GM12875 (cell line): Measurements from ENCODE around the gene SLC12A4.

Experiments
- H3K4me3 ChIP-seq: one replicate; pipeline ENCODE4 v1.5.1; 2011; ENCODE audit warnings: low read depth, low read length, control low read depth
- TF ChIP-seq, protein P1 (sequence below): IDR thresholded peaks from 2 replicates; pipeline ENCODE4 v1.5.1; 2011; ENCODE audit warnings: low read depth, mild to moderate bottlenecking, control low read depth, inconsistent platforms, low read length, moderate library complexity, borderline replicate concordance; ENCODE audit not compliant: insufficient read depth

SLC12A4 gene

DNA sequence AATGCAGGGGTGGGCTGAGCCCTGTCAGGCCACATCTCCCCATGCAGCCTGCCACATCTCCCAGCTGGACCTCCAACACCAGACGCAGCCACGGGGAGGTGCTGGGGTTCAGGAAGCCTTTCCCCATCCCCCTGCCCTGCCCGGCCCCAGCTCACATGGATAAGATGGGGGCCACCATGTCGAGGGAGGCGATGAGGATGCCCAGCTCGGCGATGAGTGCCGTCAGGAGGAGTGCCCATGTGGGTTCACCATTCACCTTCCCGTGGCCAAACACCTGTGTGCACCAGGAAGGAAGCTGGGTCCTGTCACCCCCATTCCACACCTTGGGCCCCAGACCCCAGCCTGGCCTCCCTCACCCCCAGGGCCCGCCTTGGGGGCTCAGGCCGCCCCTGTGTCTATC is 18.8 kb downstream of the SLC12A4 start:
- no peak overlapping the region for H3K4me3 ChIP-seq
- TF ChIP-seq, protein P1, sequence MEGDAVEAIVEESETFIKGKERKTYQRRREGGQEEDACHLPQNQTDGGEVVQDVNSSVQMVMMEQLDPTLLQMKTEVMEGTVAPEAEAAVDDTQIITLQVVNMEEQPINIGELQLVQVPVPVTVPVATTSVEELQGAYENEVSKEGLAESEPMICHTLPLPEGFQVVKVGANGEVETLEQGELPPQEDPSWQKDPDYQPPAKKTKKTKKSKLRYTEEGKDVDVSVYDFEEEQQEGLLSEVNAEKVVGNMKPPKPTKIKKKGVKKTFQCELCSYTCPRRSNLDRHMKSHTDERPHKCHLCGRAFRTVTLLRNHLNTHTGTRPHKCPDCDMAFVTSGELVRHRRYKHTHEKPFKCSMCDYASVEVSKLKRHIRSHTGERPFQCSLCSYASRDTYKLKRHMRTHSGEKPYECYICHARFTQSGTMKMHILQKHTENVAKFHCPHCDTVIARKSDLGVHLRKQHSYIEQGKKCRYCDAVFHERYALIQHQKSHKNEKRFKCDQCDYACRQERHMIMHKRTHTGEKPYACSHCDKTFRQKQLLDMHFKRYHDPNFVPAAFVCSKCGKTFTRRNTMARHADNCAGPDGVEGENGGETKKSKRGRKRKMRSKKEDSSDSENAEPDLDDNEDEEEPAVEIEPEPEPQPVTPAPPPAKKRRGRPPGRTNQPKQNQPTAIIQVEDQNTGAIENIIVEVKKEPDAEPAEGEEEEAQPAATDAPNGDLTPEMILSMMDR, result no peak

DNA sequence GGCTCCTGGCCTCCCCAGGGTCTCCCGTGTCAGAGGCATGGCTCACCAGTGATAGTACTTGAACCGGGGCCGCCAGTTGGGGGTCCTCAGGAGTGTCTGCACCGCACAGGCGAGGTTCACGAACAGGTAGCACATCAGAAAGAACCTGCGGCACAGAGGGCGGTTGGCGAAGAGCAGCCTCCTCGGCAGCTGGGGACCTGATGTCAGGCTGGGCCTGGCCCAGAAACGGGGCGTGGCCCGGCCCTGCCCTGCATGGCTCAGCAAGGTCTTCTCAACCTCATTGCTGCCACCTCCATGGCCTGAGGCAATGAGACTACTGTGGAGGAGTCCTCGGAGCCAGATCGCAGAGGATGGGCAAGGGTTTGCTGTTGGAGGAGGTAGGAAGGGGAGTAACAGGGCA is 20.4 kb downstream of the SLC12A4 start:
- no peak overlapping the region for H3K4me3 ChIP-seq
- TF ChIP-seq, protein P1, result no peak

DNA sequence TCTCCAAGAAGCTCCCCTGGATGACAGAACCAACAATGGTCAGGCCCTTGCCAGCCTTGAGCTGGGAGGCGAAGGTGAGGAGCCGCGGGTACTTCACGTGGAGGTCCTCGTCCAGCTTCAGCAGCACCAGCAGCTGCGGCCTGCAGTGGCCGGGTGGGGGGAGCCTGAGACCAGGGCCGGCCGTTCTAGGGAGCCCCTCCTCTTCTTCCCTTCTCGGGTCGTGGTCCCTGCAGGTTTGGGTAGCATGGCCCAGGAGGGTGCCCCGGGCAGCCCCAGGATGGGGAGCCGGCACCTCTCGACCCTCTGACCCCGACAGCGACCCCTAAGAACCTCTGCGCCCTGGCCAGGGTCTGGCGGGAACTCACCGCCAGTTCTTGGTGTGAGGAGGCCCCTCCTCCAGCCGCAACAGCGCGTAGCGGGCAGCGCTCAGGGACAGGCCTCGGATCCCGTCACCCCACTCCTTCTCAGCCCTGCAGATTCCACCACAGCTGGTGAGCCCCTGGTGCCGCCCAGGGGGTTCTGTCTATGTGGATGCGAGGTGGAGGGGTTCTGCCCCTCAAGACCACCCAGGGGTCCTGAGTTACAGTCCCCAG is 21.4 kb downstream of the SLC12A4 start:
- H3K4me3 ChIP-seq, result no peak overlapping the region
- TF ChIP-seq, protein P1, result no peak

DNA sequence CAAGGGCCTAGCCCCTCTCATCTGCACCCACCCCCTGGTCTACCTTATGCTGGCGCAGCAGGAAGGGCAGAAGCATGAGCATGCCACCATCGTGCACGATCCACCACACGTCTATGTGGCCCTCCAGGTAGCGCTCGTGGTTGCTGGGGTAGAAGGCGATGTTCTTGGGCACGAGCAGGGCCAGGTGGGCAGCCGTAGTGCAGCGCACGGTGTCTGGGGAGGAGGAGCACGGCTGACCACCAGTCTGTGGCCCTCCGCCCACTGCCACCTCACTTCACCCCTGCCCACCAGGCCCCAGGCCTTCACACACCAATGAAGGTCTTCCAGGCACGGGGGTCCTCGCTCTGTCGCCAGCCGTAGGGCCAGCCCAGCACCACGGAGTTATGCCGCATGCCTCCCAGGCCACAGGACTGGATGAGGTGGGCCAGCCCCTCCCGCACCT is 22.3 kb downstream of the SLC12A4 start:
- no peak overlapping the region for H3K4me3 ChIP-seq
- TF ChIP-seq, protein P1, result no peak

DNA sequence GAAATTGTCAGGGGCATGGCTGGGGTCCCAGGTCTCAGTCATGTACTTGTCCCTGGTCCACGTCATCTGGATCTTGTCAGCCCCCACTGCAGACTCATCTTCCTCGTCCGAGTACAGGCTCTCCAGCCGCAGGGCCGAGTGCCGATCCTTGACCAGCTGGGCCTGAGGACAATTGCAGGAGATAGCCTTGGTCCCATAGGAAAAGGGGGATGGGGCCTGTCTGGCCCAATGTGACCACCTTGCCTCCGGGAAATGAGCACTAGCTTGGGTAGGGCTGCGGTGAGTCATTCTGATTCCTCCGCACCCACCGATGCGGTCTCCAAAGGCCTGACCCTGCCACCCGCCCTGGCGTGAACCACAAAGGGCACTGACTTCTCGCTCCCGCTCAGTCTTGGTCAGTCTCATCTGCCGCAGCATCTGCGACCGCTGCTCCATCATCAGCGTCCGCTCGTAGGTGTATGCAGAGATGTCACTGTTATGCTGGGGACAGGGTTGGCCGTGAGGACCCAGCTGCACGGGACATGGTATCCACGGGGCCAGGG is 23.0 kb downstream of the SLC12A4 start:
- TF ChIP-seq, protein P1, result no peak

DNA sequence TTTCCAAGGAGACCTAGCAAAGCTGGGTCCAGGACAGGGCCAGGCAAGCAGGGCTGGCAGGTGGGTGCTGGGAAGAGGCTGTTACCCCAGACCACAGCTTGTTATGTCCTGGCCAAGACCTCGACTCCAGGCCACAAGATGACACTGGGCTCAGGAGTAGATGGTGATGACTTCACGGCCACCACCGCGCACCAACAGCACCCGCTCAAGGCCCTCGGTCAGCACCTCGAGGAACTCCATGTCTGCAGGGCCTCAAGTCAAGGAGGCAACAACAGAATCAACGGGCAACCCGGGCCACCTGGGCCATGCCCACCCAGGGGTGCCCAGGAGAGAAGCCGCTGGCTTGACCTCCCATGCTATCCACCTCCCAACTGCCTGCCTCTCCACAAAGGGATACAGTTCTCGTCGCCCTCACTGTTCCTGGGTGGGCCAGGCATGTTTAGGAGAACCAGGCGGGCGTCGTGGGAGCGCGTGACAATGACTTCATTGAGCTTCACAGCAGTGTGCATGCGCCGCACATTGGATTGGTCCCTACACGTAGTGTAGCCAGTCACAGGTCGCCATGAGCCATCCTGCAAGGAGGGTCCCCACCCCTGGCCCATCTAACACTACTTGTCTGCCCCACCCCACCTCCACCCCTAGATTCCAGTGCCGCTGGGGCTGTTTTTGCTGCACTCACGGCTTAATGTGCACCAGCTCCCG is 23.6 kb downstream of the SLC12A4 start:
- TF ChIP-seq, protein P1, result no peak

More for the DNA sequence above, 23.0 kb downstream of the SLC12A4 start:
- no peak overlapping the region for H3K4me3 ChIP-seq

More for the DNA sequence above, 23.6 kb downstream of the SLC12A4 start:
- H3K4me3 ChIP-seq, result no peak overlapping the region
